ENCODE data around the gene SLC37A3. TPM values are rescaled to one million over a fixed set of nuclear protein-coding genes. Genes with fewer than 3 reads are reported as not detected.

Gene SLC37A3
- total and polyA plus RNA-seq, 9 donors, result 30.6 to 74.6 (median 39.4) TPM

- H3K4me1 ChIP-seq (ENCODE audit: insufficient read depth), result no peaks in the 10 kb centered on the region
- H3K9me3 ChIP-seq, result no peaks in the 10 kb centered on the region
- WGBS, 3 donors, result 31 to 46% (median 44%) methylated on average over 2 of the region's 2 CpGs
- no peaks in the 10 kb centered on the region for H3K27me3 ChIP-seq
- no peak for DNase-seq
- H3K4me3 ChIP-seq, result no peak overlapping the region
- H3K36me3 ChIP-seq, result no peaks in the 10 kb centered on the region
- intact Hi-C loops (cut with DNase I), result no loop called here
- H3K27ac ChIP-seq, result no peak overlapping the region
- TF ChIP-seq EP300 (IDR thresholded peaks at IDR 0.05) (no peak), CTCF (IDR thresholded peaks at IDR 0.05) (no peak), POLR2A (IDR thresholded peaks at IDR 0.05) (no peak)
These were observed 100.1 kb downstream of the SLC37A3 start for GRCh38 chr7:140298213-140298612.

- TF ChIP-seq CTCF (IDR thresholded peaks at IDR 0.05) (no peak), POLR2A (IDR thresholded peaks at IDR 0.05) (no peak), EP300 (IDR thresholded peaks at IDR 0.05) (no peak)
- Histone ChIP-seq H3K4me3 (no peak overlapping the region), H3K36me3 (no peaks in the 10 kb centered on the region), H3K4me1 (ENCODE audit: insufficient read depth) (no peaks in the 10 kb centered on the region), H3K27me3 (no peaks in the 10 kb centered on the region), H3K27ac (no peak overlapping the region), H3K9me3 (no peaks in the 10 kb centered on the region)
- intact Hi-C loops (cut with DNase I), result no loop called here
- WGBS, 3 donors, result 90 to 96% (median 94%) methylated on average over 6 of the region's 6 CpGs
- DNase-seq, result no peak
These were observed 101.1 kb downstream of the SLC37A3 start for GRCh38 chr7:140297192-140297591.

- H3K9me3 ChIP-seq, result no peaks in the 10 kb centered on the region
- 92 to 96% (median 93%) methylated on average over 8 of the region's 8 CpGs for WGBS, 3 donors
- H3K4me1 ChIP-seq (ENCODE audit: insufficient read depth), result no peaks in the 10 kb centered on the region
- intact Hi-C loops (cut with DNase I), result no loop called here
- no peak for DNase-seq
- H3K36me3 ChIP-seq, result no peaks in the 10 kb centered on the region
- H3K27ac ChIP-seq, result no peak overlapping the region
- TF ChIP-seq CTCF (IDR thresholded peaks at IDR 0.05) (no peak), EP300 (IDR thresholded peaks at IDR 0.05) (no peak), POLR2A (IDR thresholded peaks at IDR 0.05) (no peak)
- H3K4me3 ChIP-seq, result no peak overlapping the region
- H3K27me3 ChIP-seq, result no peaks in the 10 kb centered on the region
These were observed 103.0 kb downstream of the SLC37A3 start for GRCh38 chr7:140295224-140295738.

GRCh38 chr7:140294454-140294853 lies 103.9 kb downstream of the SLC37A3 start:
- Histone ChIP-seq H3K9me3 (no peaks in the 10 kb centered on the region), H3K27ac (no peak overlapping the region), H3K4me1 (ENCODE audit: insufficient read depth) (no peaks in the 10 kb centered on the region), H3K36me3 (no peaks in the 10 kb centered on the region), H3K4me3 (no peak overlapping the region), H3K27me3 (no peaks in the 10 kb centered on the region)
- intact Hi-C loops (cut with DNase I), result no loop called here
- 95 to 96% (median 95%) methylated on average over 2 of the region's 2 CpGs for WGBS, 3 donors
- no peak for TF ChIP-seq POLR2A (IDR thresholded peaks at IDR 0.05)
- no peak for TF ChIP-seq EP300 (IDR thresholded peaks at IDR 0.05)
- no peak for TF ChIP-seq CTCF (IDR thresholded peaks at IDR 0.05)
- no peak for DNase-seq

All from ovary (tissue), 9 donors.